SK-N-MC (cell line): ENCODE measurements around the gene VIPR2.
"Not testable (repeated sequence)": the region's sequence is repeated elsewhere in the genome, so short reads cannot be mapped to it uniquely, and the experiment has no call there.

Experiments
- DNase-seq: peaks from one replicate; pipeline ENCODE4 v3.0.0-alpha.2; 2011; ENCODE audit warnings: low read depth, low spot score
- H3K27ac ChIP-seq: fragments of 200-600 bp; sonication (generic); 2 replicates; pipeline ENCODE4 v1.5.1; 2016; ENCODE audit warnings: mixed run types
- H3K36me3 ChIP-seq: fragments of 200-600 bp; sonication (generic); 2 replicates; pipeline ENCODE4 v1.6.1; 2017; ENCODE audit warnings: antibody characterized with exemption, low read length, mixed read lengths; ENCODE audit not compliant: insufficient read depth
- H3K4me3 ChIP-seq: fragments of 200-600 bp; sonication (generic); 2 replicates; pipeline ENCODE4 v1.5.1; 2016
- H3K9ac ChIP-seq: fragments of 200-600 bp; sonication (generic); 2 replicates; pipeline ENCODE4 v1.8.0; 2017; ENCODE audit warnings: mixed run types, mixed read lengths; ENCODE audit not compliant: insufficient read length
- H3K9me3 ChIP-seq: fragments of 200-600 bp; sonication (generic); 2 replicates; pipeline ENCODE4 v1.6.1; 2017; ENCODE audit warnings: low read depth, mild to moderate bottlenecking, antibody characterized with exemption, low read length, moderate library complexity, mixed read lengths
- EZH2 ChIP-seq: fragments of 200-600 bp; sonication (generic); IDR thresholded peaks from one replicate; pipeline ENCODE4 v1.6.1; 2017; ENCODE audit warnings: antibody characterized with exemption
- FOXP2 ChIP-seq: optimal IDR thresholded peaks from 2 replicates; pipeline ENCODE3; 2011; ENCODE audit warnings: mild to moderate bottlenecking, moderate library complexity; ENCODE audit not compliant: insufficient read depth; ENCODE audit errors: extremely low read length, control extremely low read depth
- POLR2AphosphoS5 ChIP-seq: IDR thresholded peaks from 2 replicates; pipeline ENCODE4 v1.6.1; 2012; ENCODE audit warnings: mild to moderate bottlenecking, low read depth, low read length, borderline replicate concordance

The VIPR2 gene

GRCh38 chr7:159083001-159083697 is 61.5 kb downstream of the VIPR2 start:
- Histone ChIP-seq H3K27ac (no peak overlapping the region), H3K4me3 (no peak overlapping the region), H3K9ac (no peak overlapping the region), H3K36me3 (no peaks in the 10 kb centered on the region), H3K9me3 (no peaks in the 10 kb centered on the region)
- DNase-seq, result no peak
- TF ChIP-seq EZH2, result no peak
- TF ChIP-seq FOXP2, result no peak
- no peak for TF ChIP-seq POLR2AphosphoS5

GRCh38 chr7:159082075-159082474 is 62.6 kb downstream of the VIPR2 start:
- not testable (repeated sequence) for H3K27ac ChIP-seq, H3K9me3 ChIP-seq, H3K36me3 ChIP-seq, DNase-seq, H3K4me3 ChIP-seq, H3K9ac ChIP-seq

GRCh38 chr7:159078911-159079270 is 65.8 kb downstream of the VIPR2 start:
- H3K9ac ChIP-seq, result no peak overlapping the region
- no peak overlapping the region for H3K4me3 ChIP-seq
- TF ChIP-seq POLR2AphosphoS5, result no peak
- TF ChIP-seq FOXP2, result no peak
- no peak for TF ChIP-seq EZH2
- H3K27ac ChIP-seq, result no peak overlapping the region
- H3K36me3 ChIP-seq, result no peaks in the 10 kb centered on the region
- DNase-seq, result no peak
- no peaks in the 10 kb centered on the region for H3K9me3 ChIP-seq

- TF ChIP-seq POLR2AphosphoS5, result no peak
- TF ChIP-seq EZH2, result no peak
- TF ChIP-seq FOXP2, result no peak
- Histone ChIP-seq H3K4me3 (no peak overlapping the region), H3K9ac (no peak overlapping the region), H3K27ac (no peak overlapping the region), H3K36me3 (no peaks in the 10 kb centered on the region), H3K9me3 (no peaks in the 10 kb centered on the region)
- DNase-seq, result no peak
Measured at GRCh38 chr7:159078193-159078910, 66.3 kb downstream of the VIPR2 start.

- Histone ChIP-seq H3K4me3 (no peak overlapping the region), H3K36me3 (no peaks in the 10 kb centered on the region), H3K9ac (no peak overlapping the region), H3K27ac (no peak overlapping the region), H3K9me3 (no peaks in the 10 kb centered on the region)
- DNase-seq, result no peak
- TF ChIP-seq FOXP2, result no peak
- no peak for TF ChIP-seq POLR2AphosphoS5
- TF ChIP-seq EZH2, result no peak
Measured at GRCh38 chr7:159076333-159076732, 68.3 kb downstream of the VIPR2 start.

GRCh38 chr7:159075563-159076238 is 69.0 kb downstream of the VIPR2 start:
- no peak overlapping the region for H3K9ac ChIP-seq
- no peaks in the 10 kb centered on the region for H3K36me3 ChIP-seq
- no peak for TF ChIP-seq POLR2AphosphoS5
- TF ChIP-seq FOXP2, result no peak
- TF ChIP-seq EZH2, result no peak
- H3K9me3 ChIP-seq, result no peaks in the 10 kb centered on the region
- H3K27ac ChIP-seq, result no peak overlapping the region
- H3K4me3 ChIP-seq, result no peak overlapping the region
- no peak for DNase-seq

- no peak for DNase-seq
- TF ChIP-seq POLR2AphosphoS5 (no peak), FOXP2 (no peak), EZH2 (no peak)
- H3K9me3 ChIP-seq, result no peaks in the 10 kb centered on the region
Measured at GRCh38 chr7:159071260-159071659, 73.4 kb downstream of the VIPR2 start.

GRCh38 chr7:159070431-159071148 is 74.1 kb downstream of the VIPR2 start:
- TF ChIP-seq POLR2AphosphoS5 (no peak), FOXP2 (no peak), EZH2 (no peak)
- no peaks in the 10 kb centered on the region for H3K9me3 ChIP-seq
- H3K36me3 ChIP-seq, result no peaks in the 10 kb centered on the region
- H3K27ac ChIP-seq, result no peak overlapping the region
- no peak overlapping the region for H3K4me3 ChIP-seq
- DNase-seq, result no peak
- no peak overlapping the region for H3K9ac ChIP-seq

More at GRCh38 chr7:159071260-159071659, 73.4 kb downstream of the VIPR2 start:
- H3K9ac ChIP-seq, result no peak overlapping the region
- H3K4me3 ChIP-seq, result no peak overlapping the region
- H3K36me3 ChIP-seq, result no peaks in the 10 kb centered on the region
- H3K27ac ChIP-seq, result no peak overlapping the region
